ENCODE results near the gene FCGBP. TPM values are rescaled to one million over a fixed set of nuclear protein-coding genes. Genes with fewer than 3 reads are reported as not detected.

Gene FCGBP
- total RNA-seq, 1 donor from 2014 or later: 0.53 TPM

DNA sequence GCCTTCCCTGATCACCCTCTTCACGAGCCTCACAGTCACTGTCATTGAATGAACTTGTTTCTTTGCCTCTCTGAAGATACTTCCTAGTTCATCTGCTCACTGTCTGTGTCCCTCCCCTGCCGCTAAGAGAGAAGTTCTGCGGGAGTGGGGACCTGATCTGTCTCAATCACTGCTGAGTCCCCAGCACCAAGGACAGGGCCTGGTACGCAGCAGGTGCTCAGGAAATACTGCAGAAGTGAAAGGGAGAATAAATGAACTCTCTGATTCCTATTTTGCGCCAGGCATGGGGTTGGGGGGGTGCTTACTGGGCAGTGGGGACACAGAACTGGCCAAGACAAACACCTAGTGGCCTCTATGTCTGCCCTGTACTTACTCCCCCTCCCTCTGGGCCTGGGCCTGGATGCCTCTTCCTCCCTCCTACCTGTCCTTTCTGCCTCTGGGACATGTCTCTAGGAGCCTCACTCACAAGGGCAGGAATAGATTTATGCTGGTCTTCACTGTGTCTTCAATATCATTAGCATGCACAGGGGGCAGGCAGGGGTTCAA, 17.5 kb downstream of the FCGBP start:
- H3K27me3 ChIP-seq (ENCODE audit: control insufficient read depth, insufficient read depth, low read length): no peaks in the 10 kb centered on the region
- TF ChIP-seq, protein P1, sequence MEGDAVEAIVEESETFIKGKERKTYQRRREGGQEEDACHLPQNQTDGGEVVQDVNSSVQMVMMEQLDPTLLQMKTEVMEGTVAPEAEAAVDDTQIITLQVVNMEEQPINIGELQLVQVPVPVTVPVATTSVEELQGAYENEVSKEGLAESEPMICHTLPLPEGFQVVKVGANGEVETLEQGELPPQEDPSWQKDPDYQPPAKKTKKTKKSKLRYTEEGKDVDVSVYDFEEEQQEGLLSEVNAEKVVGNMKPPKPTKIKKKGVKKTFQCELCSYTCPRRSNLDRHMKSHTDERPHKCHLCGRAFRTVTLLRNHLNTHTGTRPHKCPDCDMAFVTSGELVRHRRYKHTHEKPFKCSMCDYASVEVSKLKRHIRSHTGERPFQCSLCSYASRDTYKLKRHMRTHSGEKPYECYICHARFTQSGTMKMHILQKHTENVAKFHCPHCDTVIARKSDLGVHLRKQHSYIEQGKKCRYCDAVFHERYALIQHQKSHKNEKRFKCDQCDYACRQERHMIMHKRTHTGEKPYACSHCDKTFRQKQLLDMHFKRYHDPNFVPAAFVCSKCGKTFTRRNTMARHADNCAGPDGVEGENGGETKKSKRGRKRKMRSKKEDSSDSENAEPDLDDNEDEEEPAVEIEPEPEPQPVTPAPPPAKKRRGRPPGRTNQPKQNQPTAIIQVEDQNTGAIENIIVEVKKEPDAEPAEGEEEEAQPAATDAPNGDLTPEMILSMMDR (IDR thresholded peaks at IDR 0.05; ENCODE audit: insufficient read depth, low read length, severe bottlenecking): no peak
- DNase-seq (ENCODE audit: low read depth) (no peak), FAIRE-seq (no peak)
- no peaks in the 10 kb centered on the region for H3K36me3 ChIP-seq (ENCODE audit: control insufficient read depth, insufficient read depth, low read length)
- H3K4me3 ChIP-seq (ENCODE audit: low read depth, low read length): no peak overlapping the region

GRCh38 chr19:39916236-39916635, 18.2 kb downstream of the FCGBP start:
- no peak for DNase-seq (ENCODE audit: low read depth)
- TF ChIP-seq, protein P1 (IDR thresholded peaks at IDR 0.05; ENCODE audit: insufficient read depth, low read length, severe bottlenecking): no peak
- no peak overlapping the region for H3K4me3 ChIP-seq (ENCODE audit: low read depth, low read length)
- H3K36me3 ChIP-seq (ENCODE audit: control insufficient read depth, insufficient read depth, low read length): no peaks in the 10 kb centered on the region
- H3K27me3 ChIP-seq (ENCODE audit: control insufficient read depth, insufficient read depth, low read length): no peaks in the 10 kb centered on the region
- FAIRE-seq: no peak

DNA sequence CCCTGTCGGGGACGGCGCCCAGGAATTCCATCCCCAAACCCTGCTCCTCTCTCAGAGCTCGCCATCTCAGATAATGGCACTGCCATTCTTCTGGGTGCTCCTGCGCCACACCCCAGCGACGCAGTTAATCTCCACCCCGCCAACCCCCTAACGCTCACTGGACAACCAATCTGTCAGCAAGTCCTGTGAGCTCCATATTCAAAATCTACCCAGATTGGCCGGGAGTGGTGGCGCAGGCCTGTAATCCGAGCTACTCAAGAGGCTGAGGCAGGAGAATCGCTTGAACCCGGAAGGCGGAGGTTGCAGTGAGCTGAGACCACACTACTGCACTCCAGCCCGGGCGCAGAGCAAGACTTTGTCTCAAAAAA, 18.6 kb downstream of the FCGBP start:
- Histone ChIP-seq H3K27me3 (ENCODE audit: control insufficient read depth, insufficient read depth, low read length) (no peaks in the 10 kb centered on the region), H3K4me3 (ENCODE audit: low read depth, low read length) (no peak overlapping the region), H3K36me3 (ENCODE audit: control insufficient read depth, insufficient read depth, low read length) (no peaks in the 10 kb centered on the region)
- TF ChIP-seq, protein P1 (IDR thresholded peaks at IDR 0.05; ENCODE audit: insufficient read depth, low read length, severe bottlenecking): no peak
- no peak for FAIRE-seq
- DNase-seq (ENCODE audit: low read depth): no peak

DNA sequence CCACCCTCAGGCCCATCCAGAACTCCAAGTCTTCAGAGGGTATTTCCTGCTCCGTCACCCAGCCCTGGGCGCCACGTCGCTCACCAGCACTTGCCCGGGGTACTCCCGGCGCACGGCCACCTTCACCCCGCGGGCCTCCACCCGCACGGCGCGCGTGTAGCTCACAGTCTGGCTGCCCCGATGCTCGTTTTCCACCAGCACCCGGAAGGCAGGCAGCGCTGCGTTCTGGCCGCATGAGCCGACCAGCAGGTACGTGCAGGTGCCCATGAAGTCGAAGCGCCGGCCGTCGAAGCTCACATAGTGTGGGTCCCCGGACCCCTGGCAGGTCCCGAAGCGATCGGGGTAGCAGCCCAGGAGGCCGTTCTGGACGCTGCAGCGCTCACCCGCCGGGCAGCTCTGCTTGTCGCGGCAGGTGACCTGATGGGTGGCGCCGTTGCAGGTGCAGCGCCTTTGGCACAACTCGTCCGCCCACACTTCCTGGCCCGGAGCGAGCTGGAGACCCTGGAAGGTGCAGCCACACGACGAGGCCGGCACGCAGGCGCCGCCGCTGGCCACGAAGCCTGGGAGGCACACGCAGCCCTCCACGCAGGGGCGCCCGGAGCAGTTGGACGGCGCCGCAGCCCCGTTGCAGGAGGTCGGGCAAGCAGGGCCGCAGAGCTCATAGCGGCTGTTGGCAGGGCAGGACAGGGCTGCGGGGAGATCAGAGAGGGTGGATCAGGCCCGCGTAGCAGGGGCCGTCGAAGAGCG, 19.2 kb downstream of the FCGBP start:
- Histone ChIP-seq H3K4me3 (ENCODE audit: low read depth, low read length) (no peak overlapping the region), H3K36me3 (ENCODE audit: control insufficient read depth, insufficient read depth, low read length) (no peaks in the 10 kb centered on the region), H3K27me3 (ENCODE audit: control insufficient read depth, insufficient read depth, low read length) (no peaks in the 10 kb centered on the region)
- DNase-seq (ENCODE audit: low read depth) (no peak), FAIRE-seq (no peak)
- TF ChIP-seq, protein P1 (IDR thresholded peaks at IDR 0.05; ENCODE audit: insufficient read depth, low read length, severe bottlenecking): no peak

DNA sequence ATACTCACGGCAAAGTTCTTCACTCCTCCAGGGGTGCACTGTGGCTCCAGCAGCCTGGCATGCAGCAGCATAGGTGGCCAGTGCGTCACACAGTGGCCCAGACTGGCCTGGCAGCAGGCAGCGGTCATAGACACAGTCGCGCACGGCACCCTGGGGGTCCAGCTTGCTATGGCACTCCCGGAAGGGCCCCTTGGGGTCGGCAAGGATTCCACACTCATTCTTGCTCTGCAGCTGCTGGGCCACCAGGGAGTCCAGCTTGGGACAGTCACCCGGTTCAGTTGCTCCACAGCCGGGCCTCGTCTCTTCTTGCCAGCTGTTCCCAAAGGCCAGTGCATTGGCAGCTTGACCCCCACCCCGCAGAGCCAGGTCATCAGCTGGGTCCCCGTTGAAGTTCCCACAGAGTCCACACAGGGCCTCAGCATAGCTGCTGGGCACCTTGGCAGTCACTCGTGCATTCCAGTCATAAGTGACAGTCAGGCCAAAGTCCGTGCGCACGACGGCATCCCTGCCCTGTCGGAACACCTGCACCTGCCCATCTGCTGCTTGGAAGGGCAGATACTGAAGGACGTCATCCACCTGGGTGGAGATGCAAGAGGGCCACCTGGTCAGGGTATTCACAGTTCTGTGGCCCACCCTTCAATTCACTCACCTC, 20.6 kb downstream of the FCGBP start:
- peak; percentile 66 for FAIRE-seq
- Histone ChIP-seq H3K36me3 (ENCODE audit: control insufficient read depth, insufficient read depth, low read length) (no peaks in the 10 kb centered on the region), H3K4me3 (ENCODE audit: low read depth, low read length) (no peak overlapping the region), H3K27me3 (ENCODE audit: control insufficient read depth, insufficient read depth, low read length) (no peaks in the 10 kb centered on the region)
- TF ChIP-seq, protein P1 (IDR thresholded peaks at IDR 0.05; ENCODE audit: insufficient read depth, low read length, severe bottlenecking): no peak
- DNase-seq (ENCODE audit: low read depth): no peak

Data from bronchial epithelial cell (primary cell).